WTC11 (cell line): ENCODE results near the gene NOD1. TPM values are rescaled to one million over a fixed set of nuclear protein-coding genes. Genes with fewer than 3 reads are reported as not detected.

Source experiments
- ATAC-seq: fragments of 200-7000 bp; cut with Tn5 transposase; 2 replicates; pipeline ENCODE4 v1.10.0; 2021; ENCODE audit warnings: mild to moderate bottlenecking, moderate library complexity
- CTCF ChIA-PET: fragments of 300-600 bp; sonication (Branson Sonifier 250); formaldehyde crosslinking; loops from one replicate; lab custom pipeline; 2021; ENCODE audit warnings: antibody characterized with exemption; lab: Charles Lee
- POLR2A ChIA-PET: fragments of 350-600 bp; sonication (Branson Sonifier 250); formaldehyde crosslinking; loops from one replicate; lab custom pipeline; 2021; ENCODE audit warnings: antibody characterized with exemption; lab: Charles Lee
- DNase-seq: peaks from one replicate; pipeline ENCODE4 v3.0.0; 2021; ENCODE audit warnings: low spot score
- H3K27ac Mint-ChIP-seq: 2 replicates; pipeline ENCODE4 v1.8.0; 2021; ENCODE audit warnings: mixed read lengths
- H3K27me3 Mint-ChIP-seq: 2 replicates; pipeline ENCODE4 v1.8.0; 2021; ENCODE audit warnings: low read depth, mild to moderate bottlenecking, moderate library complexity, mixed read lengths
- H3K36me3 Mint-ChIP-seq: 2 replicates; pipeline ENCODE4 v1.8.0; 2021; ENCODE audit warnings: mixed read lengths
- H3K4me1 Mint-ChIP-seq: 2 replicates; pipeline ENCODE4 v1.8.0; 2022; ENCODE audit warnings: mixed read lengths
- H3K4me3 Mint-ChIP-seq: 2 replicates; pipeline ENCODE4 v1.8.0; 2021; ENCODE audit warnings: mild to moderate bottlenecking, moderate library complexity, mixed read lengths
- H3K9me3 Mint-ChIP-seq: 2 replicates; pipeline ENCODE4 v1.8.0; 2021; ENCODE audit warnings: mixed read lengths
- ATF6 ChIP-seq: sonication (generic); formaldehyde crosslinking; IDR thresholded peaks from 2 replicates; pipeline ENCODE4 v1.8.1; 2023; ENCODE audit warnings: mild to moderate bottlenecking, missing genetic modification reagents
- ETV6 ChIP-seq: sonication (generic); formaldehyde crosslinking; IDR thresholded peaks from 2 replicates; pipeline ENCODE4 v1.8.1; 2022; ENCODE audit warnings: mild to moderate bottlenecking, missing genetic modification reagents
- GABPB1 ChIP-seq: sonication (generic); formaldehyde crosslinking; IDR thresholded peaks from 2 replicates; pipeline ENCODE4 v1.8.1; 2023; ENCODE audit warnings: mild to moderate bottlenecking, missing genetic modification reagents
- IRF1 ChIP-seq: sonication (generic); formaldehyde crosslinking; IDR thresholded peaks from 2 replicates; pipeline ENCODE4 v1.8.0; 2023; ENCODE audit warnings: missing genetic modification reagents
- IRF2 ChIP-seq: sonication (generic); formaldehyde crosslinking; IDR thresholded peaks from 2 replicates; pipeline ENCODE4 v1.8.0; 2022; ENCODE audit warnings: low read depth, missing genetic modification reagents, borderline replicate concordance
- NFE2L1 ChIP-seq: sonication (generic); formaldehyde crosslinking; IDR thresholded peaks from 2 replicates; pipeline ENCODE4 v1.8.1; 2023; ENCODE audit warnings: missing genetic modification reagents
- PREB ChIP-seq: sonication (generic); formaldehyde crosslinking; IDR thresholded peaks from 2 replicates; pipeline ENCODE4 v1.8.1; 2022; ENCODE audit warnings: mild to moderate bottlenecking, missing genetic modification reagents, moderate library complexity, borderline replicate concordance
- SMAD3 ChIP-seq: sonication (generic); formaldehyde crosslinking; IDR thresholded peaks from 2 replicates; pipeline ENCODE4 v1.8.0; 2022; ENCODE audit warnings: missing genetic modification reagents, mild to moderate bottlenecking, borderline replicate concordance
- TCF7 ChIP-seq: sonication (generic); formaldehyde crosslinking; IDR thresholded peaks from 2 replicates; pipeline ENCODE4 v1.8.0; 2022; ENCODE audit warnings: mild to moderate bottlenecking, low read depth, missing genetic modification reagents, moderate library complexity
- TEAD1 ChIP-seq: sonication (generic); formaldehyde crosslinking; IDR thresholded peaks from 2 replicates; pipeline ENCODE4 v1.8.0; 2022; ENCODE audit warnings: mild to moderate bottlenecking, missing genetic modification reagents
- TP53 ChIP-seq: sonication (generic); formaldehyde crosslinking; IDR thresholded peaks from 2 replicates; pipeline ENCODE4 v1.8.1; 2023; ENCODE audit warnings: mild to moderate bottlenecking, missing genetic modification reagents
- ZBTB43 ChIP-seq: sonication (generic); formaldehyde crosslinking; IDR thresholded peaks from 2 replicates; pipeline ENCODE4 v1.8.1; 2023; ENCODE audit warnings: mild to moderate bottlenecking, missing genetic modification reagents
- ZNF219 ChIP-seq: sonication (generic); formaldehyde crosslinking; IDR thresholded peaks from 2 replicates; pipeline ENCODE4 v1.8.0; 2023; ENCODE audit warnings: missing genetic modification reagents, mild to moderate bottlenecking, borderline replicate concordance
- ZNF281 ChIP-seq: sonication (generic); formaldehyde crosslinking; IDR thresholded peaks from 2 replicates; pipeline ENCODE4 v1.8.0; 2023; ENCODE audit warnings: mild to moderate bottlenecking, missing genetic modification reagents
- ZNF425 ChIP-seq: fragments of 250-450 bp; sonication (Bioruptor Pico); conservative IDR thresholded peaks from 2 replicates; pipeline ENCODE4 v1.9.0; 2021; ENCODE audit warnings: mild to moderate bottlenecking
- total RNA-seq: library from RNA; stranded (reverse); gene quantifications from 3 replicates; pipeline ENCODE4 v1.2.3, GENCODE V29; 2021

Gene NOD1
- total RNA-seq, 1 experiment from 2014 or later = 6.4 TPM

- TF ChIP-seq ZNF425 (CRISPR knock-in tag) = no peak
- no peak for TF ChIP-seq TEAD1 (CRISPR knock-in tag)
- TF ChIP-seq IRF2 (CRISPR knock-in tag) = no peak
Observed at GRCh38 chr7:30423788-30424505, 54.6 kb downstream of the NOD1 start (continued).

- Mint-ChIP-seq H3K27me3 (peaks cover 4% of the 10 kb centered on the region; the same call in 1 of the 2 replicates), H3K27ac (no peak overlapping the region), H3K4me3 (no peak overlapping the region), H3K4me1 (peaks cover 5% of the 10 kb centered on the region), H3K9me3 (peaks cover 7% of the 10 kb centered on the region), H3K36me3 (peaks cover 6% of the 10 kb centered on the region; the same call in 1 of the 2 replicates)
- DNase-seq (no peak), ATAC-seq (no peak)
- TF ChIP-seq ZNF425 (CRISPR knock-in tag) (no peak), IRF1 (no peak), ATF6 (no peak), NFE2L1 (CRISPR knock-in tag) (no peak), SMAD3 (CRISPR knock-in tag) (no peak), TCF7 (CRISPR knock-in tag) (no peak), ZNF219 (CRISPR knock-in tag) (no peak), ETV6 (CRISPR knock-in tag) (no peak), GABPB1 (CRISPR knock-in tag) (no peak), TP53 (CRISPR knock-in tag) (no peak), TEAD1 (CRISPR knock-in tag) (no peak), ZBTB43 (CRISPR knock-in tag) (no peak), ZNF281 (CRISPR knock-in tag) (no peak), PREB (CRISPR knock-in tag) (no peak)
- ChIA-PET CTCF (interaction anchor here (0.9 to 1.1 kb wide), 3 partner anchors 26 to 141 kb away, joined by 3 read pairs; no protein-coding TSS in a partner anchor), POLR2A (interaction anchor here (0.5 kb wide), 1 partner anchor 281 kb away, joined by 5 read pairs; no protein-coding TSS in a partner anchor)
Observed at GRCh38 chr7:30422922-30423321, 55.7 kb downstream of the NOD1 start.
